ENCODE measurements around the gene SYCP2.

SYCP2 gene

DNA sequence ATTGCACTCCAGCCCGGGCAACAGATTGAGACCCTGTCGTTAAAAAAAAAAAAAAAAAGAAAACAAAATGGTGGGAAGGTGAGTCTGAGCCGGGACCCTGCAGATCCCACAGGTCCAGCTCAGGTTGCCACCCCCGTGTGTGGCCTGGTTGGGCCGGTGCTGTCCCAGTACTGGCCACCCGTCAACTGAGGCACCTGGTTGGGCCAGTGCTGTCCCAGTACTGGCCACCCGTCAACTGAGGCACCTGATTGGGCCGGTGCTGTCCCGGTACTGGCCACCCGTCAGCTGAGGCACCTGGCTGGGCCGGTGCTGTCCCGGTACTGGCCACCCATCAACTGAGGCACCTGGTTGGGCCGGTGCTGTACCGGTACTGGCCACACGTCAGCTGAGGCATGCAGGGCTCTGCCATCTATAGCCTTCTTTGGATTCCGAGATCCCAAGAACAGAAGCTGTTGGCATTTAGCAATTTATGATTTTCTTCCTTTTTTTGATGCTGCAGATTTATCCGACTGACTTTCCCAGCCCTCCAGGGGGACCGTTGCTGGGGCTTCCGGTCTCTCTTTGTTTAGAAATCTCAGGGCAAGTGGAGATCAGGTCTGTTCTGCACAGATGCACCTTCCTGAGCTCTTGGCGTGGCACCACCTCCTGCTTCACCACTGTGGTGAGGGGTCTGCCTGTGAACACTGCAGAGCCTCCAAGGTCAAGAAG is 113.8 kb downstream of the SYCP2 start:
- TF ChIP-seq EZH2phosphoT487 (IDR thresholded peaks at IDR 0.05; ENCODE audit: low read depth) (no peak), CTCF (IDR thresholded peaks at IDR 0.05; ENCODE audit: low read depth, low read length) (no peak)
- no peaks in the 10 kb centered on the region for H3K9me3 ChIP-seq (ENCODE audit: insufficient read depth, low read length)
- no peaks in the 10 kb centered on the region for H4K20me1 ChIP-seq (ENCODE audit: insufficient read depth, low read length)

DNA sequence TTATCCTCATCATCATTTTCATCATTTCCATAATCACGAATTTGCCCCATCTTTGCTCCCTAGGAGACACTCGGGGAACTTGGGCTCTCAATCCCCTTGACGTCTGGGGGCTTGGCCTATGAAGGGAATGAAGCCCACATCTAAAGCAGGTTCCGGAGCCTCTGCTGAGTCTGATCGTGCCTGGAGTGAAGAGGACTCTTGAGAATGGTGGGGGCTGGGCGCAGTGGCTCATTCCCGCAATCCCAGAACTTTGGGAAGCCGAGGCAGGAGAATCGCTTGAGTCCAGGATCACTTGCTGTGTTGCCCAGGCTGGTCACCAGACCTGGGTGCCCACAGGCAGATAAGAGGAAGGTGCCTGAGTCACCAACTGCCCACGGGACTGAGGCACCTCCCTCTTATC is 114.5 kb downstream of the SYCP2 start:
- no peaks in the 10 kb centered on the region for H3K79me2 ChIP-seq (ENCODE audit: low read length)
- TF ChIP-seq CTCF (IDR thresholded peaks at IDR 0.05; ENCODE audit: low read depth, low read length) (no peak), EZH2phosphoT487 (IDR thresholded peaks at IDR 0.05; ENCODE audit: low read depth) (no peak)
- H3K27ac ChIP-seq (ENCODE audit: low read length): no peak overlapping the region
- no peaks in the 10 kb centered on the region for H4K20me1 ChIP-seq (ENCODE audit: insufficient read depth, low read length)
- no peaks in the 10 kb centered on the region for H3K36me3 ChIP-seq (replicated peaks; ENCODE audit: low read depth, low read length)
- no peak overlapping the region for H3K4me2 ChIP-seq (ENCODE audit: low read length)
- H3K27me3 ChIP-seq (ENCODE audit: low read depth, low read length): peaks cover 15% of the 10 kb centered on the region
- no peak overlapping the region for H3K4me3 ChIP-seq (ENCODE audit: low read length)
- no peaks in the 10 kb centered on the region for H3K9me3 ChIP-seq (ENCODE audit: insufficient read depth, low read length)
- no peaks in the 10 kb centered on the region for H3K4me1 ChIP-seq (ENCODE audit: low read length)
- no peak overlapping the region for H3K9ac ChIP-seq (ENCODE audit: low read length)
- no peak overlapping the region for H2AFZ ChIP-seq (ENCODE audit: low read depth, low read length)

More for the DNA sequence above, 113.8 kb downstream of the SYCP2 start:
- H3K27ac ChIP-seq (ENCODE audit: low read length): no peak overlapping the region
- H3K79me2 ChIP-seq (ENCODE audit: low read length): no peaks in the 10 kb centered on the region
- H3K4me2 ChIP-seq (ENCODE audit: low read length): no peak overlapping the region
- H3K36me3 ChIP-seq (replicated peaks; ENCODE audit: low read depth, low read length): no peaks in the 10 kb centered on the region
- no peak overlapping the region for H2AFZ ChIP-seq (ENCODE audit: low read depth, low read length)
- H3K4me3 ChIP-seq (ENCODE audit: low read length): no peak overlapping the region
- H3K4me1 ChIP-seq (ENCODE audit: low read length): no peaks in the 10 kb centered on the region
- H3K27me3 ChIP-seq (ENCODE audit: low read depth, low read length): peaks cover 8% of the 10 kb centered on the region
- no peak overlapping the region for H3K9ac ChIP-seq (ENCODE audit: low read length)

DNA sequence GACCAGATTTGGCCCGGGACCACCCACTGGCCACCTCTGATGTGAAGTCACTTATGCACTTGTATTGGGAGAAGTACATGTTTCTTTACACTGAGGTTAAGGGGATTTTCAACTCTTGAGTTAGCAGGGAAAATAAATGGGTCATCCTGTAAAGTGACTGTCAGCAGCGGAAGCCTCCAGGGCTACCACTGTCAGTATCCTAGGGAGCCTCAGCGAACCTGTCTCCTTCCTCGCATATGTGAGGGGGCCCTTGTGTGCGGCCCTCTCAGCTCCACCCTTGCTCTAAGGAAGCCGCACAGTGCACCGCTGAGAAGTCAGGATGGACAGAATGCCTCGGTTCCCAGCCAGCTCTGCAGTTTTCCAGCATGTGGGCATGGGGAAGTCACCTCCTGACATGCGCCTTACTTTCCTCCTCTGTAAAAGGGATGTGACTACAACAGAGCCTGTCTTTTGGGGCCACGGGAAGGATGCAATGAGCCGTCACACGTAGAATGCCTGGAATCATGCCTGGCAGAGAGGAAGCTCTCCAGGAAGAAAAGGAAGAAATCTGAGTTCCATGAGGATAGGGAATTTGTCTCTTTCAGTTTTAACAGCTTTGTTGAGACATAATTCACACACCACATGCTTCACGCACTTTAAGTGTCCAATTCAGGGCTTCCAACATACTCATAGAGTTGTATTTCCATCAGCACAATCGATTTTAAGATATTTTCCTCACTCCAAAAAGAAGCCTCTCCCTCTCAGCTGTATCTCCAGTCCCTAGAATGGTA is 115.4 kb downstream of the SYCP2 start:
- no peak overlapping the region for H3K27ac ChIP-seq (ENCODE audit: low read length)
- no peak overlapping the region for H3K4me2 ChIP-seq (ENCODE audit: low read length)
- H3K9ac ChIP-seq (ENCODE audit: low read length): no peak overlapping the region
- peaks cover 18% of the 10 kb centered on the region for H3K27me3 ChIP-seq (ENCODE audit: low read depth, low read length)
- H3K9me3 ChIP-seq (ENCODE audit: insufficient read depth, low read length): no peaks in the 10 kb centered on the region
- no peaks in the 10 kb centered on the region for H3K79me2 ChIP-seq (ENCODE audit: low read length)
- H2AFZ ChIP-seq (ENCODE audit: low read depth, low read length): no peak overlapping the region
- H3K36me3 ChIP-seq (replicated peaks; ENCODE audit: low read depth, low read length): no peaks in the 10 kb centered on the region
- H3K4me3 ChIP-seq (ENCODE audit: low read length): no peak overlapping the region
- no peaks in the 10 kb centered on the region for H3K4me1 ChIP-seq (ENCODE audit: low read length)
- H4K20me1 ChIP-seq (ENCODE audit: insufficient read depth, low read length): no peaks in the 10 kb centered on the region
- TF ChIP-seq EZH2phosphoT487 (IDR thresholded peaks at IDR 0.05; ENCODE audit: low read depth): no peak
- no peak for TF ChIP-seq CTCF (IDR thresholded peaks at IDR 0.05; ENCODE audit: low read depth, low read length)

- Histone ChIP-seq H4K20me1 (ENCODE audit: insufficient read depth, low read length) (no peaks in the 10 kb centered on the region), H3K4me3 (ENCODE audit: low read length) (no peak overlapping the region), H3K9ac (ENCODE audit: low read length) (no peak overlapping the region), H2AFZ (ENCODE audit: low read depth, low read length) (no peak overlapping the region), H3K27ac (ENCODE audit: low read length) (no peak overlapping the region), H3K4me2 (ENCODE audit: low read length) (no peak overlapping the region), H3K79me2 (ENCODE audit: low read length) (no peaks in the 10 kb centered on the region), H3K36me3 (replicated peaks; ENCODE audit: low read depth, low read length) (no peaks in the 10 kb centered on the region), H3K4me1 (ENCODE audit: low read length) (no peaks in the 10 kb centered on the region), H3K9me3 (ENCODE audit: insufficient read depth, low read length) (no peaks in the 10 kb centered on the region), H3K27me3 (ENCODE audit: low read depth, low read length) (peaks cover 18% of the 10 kb centered on the region)
- TF ChIP-seq EZH2phosphoT487 (IDR thresholded peaks at IDR 0.05; ENCODE audit: low read depth): no peak
- TF ChIP-seq CTCF (IDR thresholded peaks at IDR 0.05; ENCODE audit: low read depth, low read length): no peak
Measured at GRCh38 chr20:59817406-59817805, 116.0 kb downstream of the SYCP2 start.
